ENCODE data around the gene DPF3. TPM values are rescaled to one million over a fixed set of nuclear protein-coding genes. Genes with fewer than 3 reads are reported as not detected.

The DPF3 gene
- total and polyA plus RNA-seq, 8 donors: 1.4 to 3.6 (median 1.9) TPM

GRCh38 chr14:72644038-72644437 lies 249.9 kb downstream of the DPF3 start:
- no peaks in the 10 kb centered on the region for H3K36me3 ChIP-seq
- TF ChIP-seq, protein P1, sequence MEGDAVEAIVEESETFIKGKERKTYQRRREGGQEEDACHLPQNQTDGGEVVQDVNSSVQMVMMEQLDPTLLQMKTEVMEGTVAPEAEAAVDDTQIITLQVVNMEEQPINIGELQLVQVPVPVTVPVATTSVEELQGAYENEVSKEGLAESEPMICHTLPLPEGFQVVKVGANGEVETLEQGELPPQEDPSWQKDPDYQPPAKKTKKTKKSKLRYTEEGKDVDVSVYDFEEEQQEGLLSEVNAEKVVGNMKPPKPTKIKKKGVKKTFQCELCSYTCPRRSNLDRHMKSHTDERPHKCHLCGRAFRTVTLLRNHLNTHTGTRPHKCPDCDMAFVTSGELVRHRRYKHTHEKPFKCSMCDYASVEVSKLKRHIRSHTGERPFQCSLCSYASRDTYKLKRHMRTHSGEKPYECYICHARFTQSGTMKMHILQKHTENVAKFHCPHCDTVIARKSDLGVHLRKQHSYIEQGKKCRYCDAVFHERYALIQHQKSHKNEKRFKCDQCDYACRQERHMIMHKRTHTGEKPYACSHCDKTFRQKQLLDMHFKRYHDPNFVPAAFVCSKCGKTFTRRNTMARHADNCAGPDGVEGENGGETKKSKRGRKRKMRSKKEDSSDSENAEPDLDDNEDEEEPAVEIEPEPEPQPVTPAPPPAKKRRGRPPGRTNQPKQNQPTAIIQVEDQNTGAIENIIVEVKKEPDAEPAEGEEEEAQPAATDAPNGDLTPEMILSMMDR (IDR thresholded peaks at IDR 0.05): no peak
- H3K27ac ChIP-seq: no peak overlapping the region
- DNase-seq: no peak
- peaks cover 0 to 5% of the 10 kb centered on the region in 2 donors for H3K9me3 ChIP-seq
- no peaks in the 10 kb centered on the region for H3K27me3 ChIP-seq
- no peak overlapping the region for H3K4me3 ChIP-seq
- intact Hi-C loops (cut with DNase I): no loop called here
- ATAC-seq: no peak
- no peaks in the 10 kb centered on the region for H3K4me1 ChIP-seq

GRCh38 chr14:72643317-72643801 lies 250.5 kb downstream of the DPF3 start:
- no peak for DNase-seq
- Histone ChIP-seq H3K9me3 (peaks cover 0 to 6% of the 10 kb centered on the region in 2 donors), H3K4me1 (no peaks in the 10 kb centered on the region), H3K4me3 (no peak overlapping the region), H3K27ac (no peak overlapping the region), H3K36me3 (no peaks in the 10 kb centered on the region), H3K27me3 (no peaks in the 10 kb centered on the region)
- TF ChIP-seq, protein P1 (IDR thresholded peaks at IDR 0.05): no peak
- intact Hi-C loops (cut with DNase I): no loop called here
- peak; percentile 77 for ATAC-seq

- Histone ChIP-seq H3K27me3 (no peaks in the 10 kb centered on the region), H3K4me3 (no peak overlapping the region), H3K9me3 (peaks cover 0 to 6% of the 10 kb centered on the region in 2 donors), H3K36me3 (no peaks in the 10 kb centered on the region), H3K27ac (no peak overlapping the region), H3K4me1 (no peaks in the 10 kb centered on the region)
- TF ChIP-seq, protein P1 (IDR thresholded peaks at IDR 0.05): no peak
- ATAC-seq (no peak), DNase-seq (no peak)
- intact Hi-C loops (cut with DNase I): no loop called here
These were observed 252.9 kb downstream of the DPF3 start for GRCh38 chr14:72640911-72641485.

DNA sequence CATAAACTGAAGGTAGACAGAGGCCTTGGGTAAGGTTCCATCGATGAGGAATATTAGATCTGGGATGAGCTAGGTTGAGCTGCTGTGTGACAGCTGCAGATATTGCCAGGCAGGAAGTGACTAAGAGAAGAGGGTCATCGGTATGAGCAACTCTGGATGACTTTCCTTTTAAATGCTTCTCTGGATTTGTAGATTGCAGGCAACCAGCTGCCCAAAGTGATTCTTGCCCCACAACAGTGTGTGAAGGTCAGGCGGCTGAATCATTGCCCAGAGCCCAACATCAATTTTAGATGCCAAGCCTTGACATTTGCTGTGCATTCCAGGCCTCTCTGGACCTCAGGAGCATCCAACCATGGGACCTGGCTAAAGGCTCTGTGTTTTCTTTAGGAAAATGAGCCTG lies 255.9 kb downstream of the DPF3 start:
- TF ChIP-seq, protein P1 (IDR thresholded peaks at IDR 0.05): no peak
- peaks cover 0 to 6% of the 10 kb centered on the region in 2 donors for H3K9me3 ChIP-seq
- intact Hi-C loops (cut with DNase I): no loop called here
- no peaks in the 10 kb centered on the region for H3K36me3 ChIP-seq
- no peaks in the 10 kb centered on the region for H3K27me3 ChIP-seq
- no peak overlapping the region for H3K27ac ChIP-seq
- DNase-seq (no peak), ATAC-seq (no peak)
- H3K4me1 ChIP-seq: no peaks in the 10 kb centered on the region
- no peak overlapping the region for H3K4me3 ChIP-seq

- ATAC-seq: no peak
- TF ChIP-seq, protein P1 (IDR thresholded peaks at IDR 0.05): no peak
These were observed 257.0 kb downstream of the DPF3 start for GRCh38 chr14:72636871-72637270.

More at GRCh38 chr14:72636871-72637270, 257.0 kb downstream of the DPF3 start:
- Histone ChIP-seq H3K27ac (no peak overlapping the region), H3K9me3 (peaks cover 0 to 3% of the 10 kb centered on the region in 2 donors), H3K27me3 (no peaks in the 10 kb centered on the region), H3K4me1 (no peaks in the 10 kb centered on the region), H3K4me3 (no peak overlapping the region), H3K36me3 (no peaks in the 10 kb centered on the region)
- intact Hi-C loops (cut with DNase I): no loop called here
- DNase-seq: no peak

Data from left lung (tissue), 10 donors.